HG03095 (cell line): ENCODE results near the gene ARV1.
"Not testable (repeated sequence)": the region's sequence is repeated elsewhere in the genome, so short reads cannot be mapped to it uniquely, and the experiment has no call there.

ENCODE experiments used
- ATAC-seq: cut with Tn5 transposase; IDR thresholded peaks from one replicate; pipeline ENCODE4 v1.9.1; 2021; ENCODE audit warnings: moderate library complexity; ENCODE audit not compliant: unreplicated experiment

Gene ARV1

GRCh38 chr1:231040800-231041718, 62.2 kb downstream of the ARV1 start:
- no peak for ATAC-seq

- ATAC-seq = no peak
Measured at GRCh38 chr1:231041719-231042261, 62.9 kb downstream of the ARV1 start.

- ATAC-seq = no peak
Measured at GRCh38 chr1:231044588-231044987, 65.7 kb downstream of the ARV1 start.

- ATAC-seq = no peak
Measured at GRCh38 chr1:231045286-231045685, 66.4 kb downstream of the ARV1 start.

GRCh38 chr1:231045921-231046729, 67.2 kb downstream of the ARV1 start:
- not testable (repeated sequence) for ATAC-seq

- ATAC-seq = no peak
Measured at GRCh38 chr1:231046730-231047395, 68.0 kb downstream of the ARV1 start.

- not testable (repeated sequence) for ATAC-seq
Measured at GRCh38 chr1:231047529-231047928, 68.6 kb downstream of the ARV1 start.

GRCh38 chr1:231048419-231048818, 69.5 kb downstream of the ARV1 start:
- ATAC-seq = not testable (repeated sequence)

GRCh38 chr1:231049121-231049979, 70.5 kb downstream of the ARV1 start:
- ATAC-seq = no peak
